ENCODE results near the gene ZNHIT3. TPM values are rescaled to one million over a fixed set of nuclear protein-coding genes. Genes with fewer than 3 reads are reported as not detected.

The ZNHIT3 gene
- total RNA-seq, 3 donors from 2014 or later: 19.0 to 33.7 (median 29.3) TPM

DNA sequence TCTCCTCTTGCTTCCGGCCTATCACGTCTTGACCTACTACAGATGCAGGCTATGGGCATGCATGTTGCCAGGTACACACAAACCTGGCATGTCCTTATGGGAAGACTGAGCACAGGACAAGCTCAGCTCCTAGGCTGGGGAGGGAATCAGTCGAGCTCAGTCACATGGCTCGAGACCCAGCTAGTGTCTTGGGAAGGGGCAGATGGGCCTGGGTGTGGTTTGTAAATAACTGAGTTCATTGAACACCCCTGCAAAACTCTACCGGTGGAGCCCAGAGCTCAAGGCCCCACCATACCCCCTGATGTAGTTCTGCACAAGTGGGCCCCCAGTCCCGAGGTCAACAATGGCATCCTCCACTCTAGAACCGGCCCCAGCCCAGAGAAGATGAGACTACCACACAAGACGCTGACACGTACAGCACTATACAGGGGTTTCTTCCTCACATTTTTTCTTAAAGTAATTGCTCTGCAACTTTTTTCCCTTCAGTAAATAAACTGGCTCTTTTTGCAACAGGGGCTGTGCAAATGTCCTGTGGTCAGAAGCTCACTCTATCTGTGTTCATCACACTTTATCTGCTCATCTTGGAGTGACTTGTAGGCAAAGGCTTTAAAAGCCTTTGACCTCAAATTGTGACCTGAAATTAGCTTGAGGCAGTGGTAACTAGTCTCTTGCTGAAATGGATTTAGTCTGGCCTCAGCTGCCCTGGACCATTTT, 22.9 kb downstream of the ZNHIT3 start:
- no peak for TF ChIP-seq POLR2AphosphoS5 (IDR thresholded peaks at IDR 0.05)
- TF ChIP-seq, protein P1, sequence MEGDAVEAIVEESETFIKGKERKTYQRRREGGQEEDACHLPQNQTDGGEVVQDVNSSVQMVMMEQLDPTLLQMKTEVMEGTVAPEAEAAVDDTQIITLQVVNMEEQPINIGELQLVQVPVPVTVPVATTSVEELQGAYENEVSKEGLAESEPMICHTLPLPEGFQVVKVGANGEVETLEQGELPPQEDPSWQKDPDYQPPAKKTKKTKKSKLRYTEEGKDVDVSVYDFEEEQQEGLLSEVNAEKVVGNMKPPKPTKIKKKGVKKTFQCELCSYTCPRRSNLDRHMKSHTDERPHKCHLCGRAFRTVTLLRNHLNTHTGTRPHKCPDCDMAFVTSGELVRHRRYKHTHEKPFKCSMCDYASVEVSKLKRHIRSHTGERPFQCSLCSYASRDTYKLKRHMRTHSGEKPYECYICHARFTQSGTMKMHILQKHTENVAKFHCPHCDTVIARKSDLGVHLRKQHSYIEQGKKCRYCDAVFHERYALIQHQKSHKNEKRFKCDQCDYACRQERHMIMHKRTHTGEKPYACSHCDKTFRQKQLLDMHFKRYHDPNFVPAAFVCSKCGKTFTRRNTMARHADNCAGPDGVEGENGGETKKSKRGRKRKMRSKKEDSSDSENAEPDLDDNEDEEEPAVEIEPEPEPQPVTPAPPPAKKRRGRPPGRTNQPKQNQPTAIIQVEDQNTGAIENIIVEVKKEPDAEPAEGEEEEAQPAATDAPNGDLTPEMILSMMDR (IDR thresholded peaks at IDR 0.05): no peak
- no peak for TF ChIP-seq POLR2A (IDR thresholded peaks at IDR 0.05)
- no peak for DNase-seq (ENCODE audit: low spot score in 2 of 2)
- Histone ChIP-seq H3K36me3 (no peaks in the 10 kb centered on the region), H3K27ac (no peak overlapping the region), H3K4me3 (no peak overlapping the region), H3K4me1 (no peaks in the 10 kb centered on the region), H3K27me3 (no peaks in the 10 kb centered on the region), H3K9me3 (no peaks in the 10 kb centered on the region)
- intact Hi-C loops (cut with DNase I; ENCODE audit: low total_unique reads): no loop called here

DNA sequence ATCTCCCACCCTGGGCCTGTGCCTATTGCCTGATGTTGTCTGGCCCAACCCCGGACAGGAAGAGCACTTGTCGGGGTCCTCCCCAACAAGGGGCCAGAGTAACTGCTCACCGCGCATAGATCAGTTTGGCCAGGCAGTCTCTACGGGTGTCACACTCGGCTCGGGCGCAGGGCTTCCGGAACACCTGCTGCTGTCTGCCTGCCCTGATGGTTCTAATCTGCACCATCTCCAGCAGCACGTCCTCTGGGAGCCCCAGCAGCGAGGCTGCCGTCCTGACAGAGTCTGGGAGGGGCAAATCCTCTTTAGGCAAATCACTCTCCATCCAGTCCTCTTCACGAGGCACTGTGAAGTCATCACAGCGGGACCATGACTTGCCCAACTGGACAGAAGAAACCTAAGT, 24.2 kb downstream of the ZNHIT3 start:
- Histone ChIP-seq H3K36me3 (no peaks in the 10 kb centered on the region), H3K4me1 (no peaks in the 10 kb centered on the region), H3K27me3 (no peaks in the 10 kb centered on the region), H3K4me3 (no peak overlapping the region), H3K27ac (no peak overlapping the region), H3K9me3 (no peaks in the 10 kb centered on the region)
- DNase-seq (ENCODE audit: low spot score in 2 of 2): no peak
- TF ChIP-seq, protein P1 (IDR thresholded peaks at IDR 0.05): no peak
- no peak for TF ChIP-seq POLR2A (IDR thresholded peaks at IDR 0.05)
- TF ChIP-seq POLR2AphosphoS5 (IDR thresholded peaks at IDR 0.05): no peak
- intact Hi-C loops (cut with DNase I; ENCODE audit: low total_unique reads): no loop called here

DNA sequence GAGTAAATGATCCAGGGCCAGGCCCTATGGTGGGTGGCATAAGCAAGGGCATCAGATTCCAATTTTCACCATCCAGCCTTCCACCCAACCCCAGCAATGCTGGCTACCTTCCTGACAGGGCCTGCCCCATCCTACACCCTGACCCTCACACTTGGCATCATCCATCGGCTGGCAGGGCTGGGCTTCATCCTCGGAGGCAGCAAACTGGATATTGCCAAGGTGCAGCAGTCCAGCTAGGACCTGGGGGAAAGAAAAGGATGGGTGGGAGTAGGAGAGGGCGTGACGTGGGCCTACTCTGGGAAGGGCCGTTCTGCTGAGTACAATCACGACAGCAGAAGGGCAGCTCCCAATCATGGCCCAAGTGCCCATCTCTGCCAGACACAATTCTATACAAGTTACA, 24.7 kb downstream of the ZNHIT3 start:
- intact Hi-C loops (cut with DNase I; ENCODE audit: low total_unique reads): no loop called here
- no peak for DNase-seq (ENCODE audit: low spot score in 2 of 2)
- Histone ChIP-seq H3K4me1 (no peaks in the 10 kb centered on the region), H3K4me3 (no peak overlapping the region), H3K36me3 (no peaks in the 10 kb centered on the region), H3K27ac (no peak overlapping the region), H3K9me3 (no peaks in the 10 kb centered on the region), H3K27me3 (no peaks in the 10 kb centered on the region)
- TF ChIP-seq POLR2AphosphoS5 (IDR thresholded peaks at IDR 0.05) (no peak), POLR2A (IDR thresholded peaks at IDR 0.05) (no peak)
- TF ChIP-seq, protein P1 (IDR thresholded peaks at IDR 0.05): no peak

DNA sequence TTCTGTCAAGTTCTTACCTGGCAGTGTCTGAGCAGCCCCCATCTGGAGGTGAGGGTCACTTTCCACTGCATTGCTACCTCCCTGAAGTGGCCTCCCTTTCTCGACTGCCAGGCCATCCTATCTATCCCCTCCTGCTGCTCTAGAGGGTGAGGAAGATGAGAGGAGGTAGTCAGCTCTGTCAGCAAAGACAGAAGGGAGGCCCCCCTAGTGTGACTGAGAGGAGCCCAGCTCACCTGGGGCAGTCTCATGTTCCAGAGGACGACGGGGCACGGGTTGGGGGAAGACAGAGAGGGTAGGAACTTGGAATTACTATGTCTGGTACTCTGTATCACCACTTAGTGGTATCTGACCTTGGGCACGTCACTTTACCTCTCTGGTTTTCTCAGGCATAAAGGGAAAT, 26.2 kb downstream of the ZNHIT3 start:
- H3K27me3 ChIP-seq: no peaks in the 10 kb centered on the region
- no peaks in the 10 kb centered on the region for H3K4me1 ChIP-seq
- intact Hi-C loops (cut with DNase I; ENCODE audit: low total_unique reads): no loop called here
- no peak for TF ChIP-seq POLR2AphosphoS5 (IDR thresholded peaks at IDR 0.05)
- TF ChIP-seq POLR2A (IDR thresholded peaks at IDR 0.05): no peak
- TF ChIP-seq, protein P1 (IDR thresholded peaks at IDR 0.05): no peak
- H3K4me3 ChIP-seq: no peak overlapping the region
- H3K27ac ChIP-seq: no peak overlapping the region
- no peaks in the 10 kb centered on the region for H3K9me3 ChIP-seq
- no peak for DNase-seq (ENCODE audit: low spot score in 2 of 2)
- no peaks in the 10 kb centered on the region for H3K36me3 ChIP-seq

DNA sequence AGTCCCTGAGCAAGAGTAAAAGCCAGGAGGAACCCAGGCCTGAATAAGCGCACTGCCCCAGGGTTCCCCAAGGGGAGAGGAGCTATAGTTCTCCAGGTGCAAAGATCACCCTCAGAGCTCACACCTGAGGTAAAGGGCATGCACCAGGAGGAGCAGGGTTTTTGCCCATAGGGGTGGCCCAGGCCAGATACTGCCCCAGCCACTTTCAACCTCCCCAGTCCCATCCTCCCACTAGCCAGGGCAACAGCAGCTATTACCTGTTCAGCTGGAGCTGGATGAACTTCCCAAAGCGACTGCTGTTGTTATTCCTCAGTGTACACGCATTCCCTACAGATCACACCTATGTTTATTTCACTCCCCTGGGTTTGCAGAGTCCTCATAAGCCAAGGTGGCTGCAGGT, 28.4 kb downstream of the ZNHIT3 start:
- Histone ChIP-seq H3K36me3 (no peaks in the 10 kb centered on the region), H3K4me1 (no peaks in the 10 kb centered on the region), H3K27me3 (no peaks in the 10 kb centered on the region), H3K27ac (no peak overlapping the region), H3K9me3 (no peaks in the 10 kb centered on the region), H3K4me3 (no peak overlapping the region)
- TF ChIP-seq POLR2AphosphoS5 (IDR thresholded peaks at IDR 0.05): no peak
- intact Hi-C loops (cut with DNase I; ENCODE audit: low total_unique reads): no loop called here
- DNase-seq (ENCODE audit: low spot score in 2 of 2): no peak
